Neural cell (in vitro differentiated cells): Measurements from ENCODE around the gene RIC8B.

ENCODE experiments used
- EP300 ChIP-seq: fragments of 450-650 bp; conservative IDR thresholded peaks from 2 replicates; pipeline ENCODE4 v1.6.1; 2014; ENCODE audit warnings: antibody characterized with exemption, mild to moderate bottlenecking, moderate library complexity; ENCODE audit not compliant: poor library complexity, severe bottlenecking
- SMC3 ChIP-seq: fragments of 450-650 bp; conservative IDR thresholded peaks from 2 replicates; pipeline ENCODE4 v1.6.1; 2014; ENCODE audit warnings: antibody characterized with exemption, mild to moderate bottlenecking, moderate library complexity; ENCODE audit not compliant: poor library complexity
- TF ChIP-seq, protein P1 (sequence below): fragments of 450-650 bp; IDR thresholded peaks from 2 replicates; pipeline ENCODE4 v1.5.1; 2014; ENCODE audit warnings: antibody characterized with exemption, mild to moderate bottlenecking, moderate library complexity; ENCODE audit not compliant: poor library complexity, severe bottlenecking

DNA sequence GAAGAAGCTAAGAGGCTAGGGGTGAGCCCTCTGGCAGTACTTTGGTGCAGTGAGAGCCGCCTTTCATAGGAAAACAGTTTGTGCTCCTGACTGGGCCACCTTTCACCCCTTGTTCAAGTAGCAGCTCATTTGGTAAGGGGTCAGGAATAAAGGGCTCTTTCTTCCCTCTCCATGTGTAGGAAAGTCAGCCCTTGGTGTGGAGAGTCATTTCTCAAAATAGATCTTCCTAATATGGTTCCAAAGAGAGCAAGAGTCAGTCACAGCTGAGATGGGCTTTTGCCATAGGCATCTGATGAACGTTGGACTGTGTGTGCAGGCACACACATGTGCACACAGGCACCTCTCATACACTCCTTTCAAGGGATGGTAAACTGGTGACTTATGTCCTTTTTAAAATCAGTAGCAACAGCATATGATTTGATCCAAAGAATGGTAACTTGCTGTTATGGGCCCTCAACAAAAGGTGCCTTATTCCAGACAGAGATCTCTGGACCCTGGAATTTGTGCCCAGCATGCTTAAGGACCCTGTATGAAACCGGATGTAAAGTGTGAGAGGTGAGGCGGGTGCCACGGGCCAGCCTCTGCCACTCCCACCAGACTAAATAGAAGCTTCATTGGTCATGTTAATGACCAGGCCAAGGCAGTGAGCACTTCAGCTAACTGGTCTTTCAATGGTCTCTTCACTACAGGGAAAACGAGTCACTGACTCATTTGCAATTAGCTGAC is 16.7 kb upstream of the RIC8B start:
- TF ChIP-seq, protein P1, sequence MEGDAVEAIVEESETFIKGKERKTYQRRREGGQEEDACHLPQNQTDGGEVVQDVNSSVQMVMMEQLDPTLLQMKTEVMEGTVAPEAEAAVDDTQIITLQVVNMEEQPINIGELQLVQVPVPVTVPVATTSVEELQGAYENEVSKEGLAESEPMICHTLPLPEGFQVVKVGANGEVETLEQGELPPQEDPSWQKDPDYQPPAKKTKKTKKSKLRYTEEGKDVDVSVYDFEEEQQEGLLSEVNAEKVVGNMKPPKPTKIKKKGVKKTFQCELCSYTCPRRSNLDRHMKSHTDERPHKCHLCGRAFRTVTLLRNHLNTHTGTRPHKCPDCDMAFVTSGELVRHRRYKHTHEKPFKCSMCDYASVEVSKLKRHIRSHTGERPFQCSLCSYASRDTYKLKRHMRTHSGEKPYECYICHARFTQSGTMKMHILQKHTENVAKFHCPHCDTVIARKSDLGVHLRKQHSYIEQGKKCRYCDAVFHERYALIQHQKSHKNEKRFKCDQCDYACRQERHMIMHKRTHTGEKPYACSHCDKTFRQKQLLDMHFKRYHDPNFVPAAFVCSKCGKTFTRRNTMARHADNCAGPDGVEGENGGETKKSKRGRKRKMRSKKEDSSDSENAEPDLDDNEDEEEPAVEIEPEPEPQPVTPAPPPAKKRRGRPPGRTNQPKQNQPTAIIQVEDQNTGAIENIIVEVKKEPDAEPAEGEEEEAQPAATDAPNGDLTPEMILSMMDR, result no peak
- TF ChIP-seq SMC3 (no peak), EP300 (no peak)
